B cell (primary cell): Measurements from ENCODE around the gene RECQL. TPM values are rescaled to one million over a fixed set of nuclear protein-coding genes. Genes with fewer than 3 reads are reported as not detected.

Source experiments
- ATAC-seq: fragments of 200-7000 bp; cut with Tn5 transposase; one replicate; pipeline ENCODE4 v1.10.0; 2021; ENCODE audit warnings: low read depth, mild to moderate bottlenecking, moderate number of reproducible peaks, moderate library complexity
- CTCF ChIA-PET: fragments of 350-600 bp; sonication (Branson Sonifier 250); formaldehyde crosslinking; loops from one replicate; lab custom pipeline; 2021; ENCODE audit warnings: antibody characterized with exemption, inconsistent platforms; lab: Charles Lee
- POLR2A ChIA-PET: fragments of 350-600 bp; sonication (Branson Sonifier 250); formaldehyde crosslinking; loops from one replicate; lab custom pipeline; 2021; ENCODE audit warnings: antibody characterized with exemption; lab: Charles Lee
- DNase-seq: peaks from one replicate; pipeline ENCODE4 v3.0.0; 2013
- H2AFZ ChIP-seq: 2 replicates; pipeline ENCODE4 v1.6.1; 2012; ENCODE audit warnings: mild to moderate bottlenecking, low read depth, low read length; ENCODE audit not compliant: insufficient read depth, poor library complexity, severe bottlenecking
- H3K27ac ChIP-seq, 2 donors: 1 replicate in 1 of 2; 2 replicates in 1 of 2; pipeline ENCODE4 v1.5.1; 2012 to 2013; ENCODE audit warnings: low read length in 2 of 2, mild to moderate bottlenecking in 2 of 2, moderate library complexity in 1 of 2
- H3K27me3 ChIP-seq, 4 experiments: fragments of 200-600 bp in 1 of 4; sonication (generic) in 1 of 4; replicated peaks in 1 of 4; 1 replicate in 2 of 4; 2 replicates in 2 of 4; pipeline versions ENCODE4 v1.6.1 to v1.7.0; 2013 to 2016; ENCODE audit warnings: low read length in 3 of 4, mild to moderate bottlenecking in 2 of 4, mixed read lengths in 1 of 4, moderate library complexity in 1 of 4; ENCODE audit not compliant: insufficient read depth in 4 of 4, control insufficient read depth in 3 of 4; ENCODE audit errors: control extremely low read depth in 1 of 4
- H3K36me3 ChIP-seq, 2 experiments: replicated peaks in 1 of 2; 1 replicate in 1 of 2; 2 replicates in 1 of 2; pipeline versions ENCODE4 v1.6.1 to v1.7.1; 2013; ENCODE audit warnings: low read length in 1 of 2; ENCODE audit not compliant: insufficient read depth in 2 of 2, control insufficient read depth in 1 of 2; ENCODE audit errors: control extremely low read depth in 1 of 2, extremely low read depth in 1 of 2
- H3K4me1 ChIP-seq, 2 donors: fragments of 200-600 bp in 1 of 2; sonication (generic) in 1 of 2; 1 replicate in 1 of 2; 2 replicates in 1 of 2; pipeline versions ENCODE4 v1.5.1 to v1.6.1; 2013 to 2017; ENCODE audit warnings: low read length in 2 of 2; ENCODE audit not compliant: control insufficient read depth in 2 of 2, insufficient read depth in 2 of 2
- H3K4me2 ChIP-seq: replicated peaks from 2 replicates; pipeline ENCODE3; 2012; ENCODE audit warnings: mild to moderate bottlenecking, low read depth, low read length; ENCODE audit not compliant: poor library complexity, severe bottlenecking
- H3K4me3 ChIP-seq, 5 experiments: fragments of 200-600 bp in 1 of 5; sonication (generic) in 1 of 5; 1 replicate in 3 of 5; 2 replicates in 2 of 5; pipeline versions ENCODE4 v1.5.1 to v1.7.0; 2011 to 2016; ENCODE audit warnings: low read length in 4 of 5, mild to moderate bottlenecking in 4 of 5, low read depth in 2 of 5, control low read depth in 1 of 5, moderate library complexity in 1 of 5; ENCODE audit not compliant: insufficient read depth in 1 of 5; ENCODE audit errors: control extremely low read depth in 1 of 5, extremely low read depth in 1 of 5
- H3K79me2 ChIP-seq: fragments of 200-600 bp; sonication (generic); one replicate; pipeline ENCODE4 v1.6.0; 2016; ENCODE audit warnings: low read length; ENCODE audit not compliant: control insufficient read depth, insufficient read depth
- H3K9ac ChIP-seq: fragments of 200-600 bp; sonication (generic); 2 replicates; pipeline ENCODE4 v1.6.1; 2017; ENCODE audit warnings: mild to moderate bottlenecking, low read length, moderate library complexity
- H3K9me3 ChIP-seq, 3 donors: one replicate each; pipeline versions ENCODE4 v1.6.1 to v1.7.1; 2013; ENCODE audit warnings: low read length in 2 of 3; ENCODE audit not compliant: control insufficient read depth in 2 of 3, insufficient read depth in 1 of 3; ENCODE audit errors: control extremely low read depth in 1 of 3
- H4K20me1 ChIP-seq: 2 replicates; pipeline ENCODE4 v1.6.0; 2012; ENCODE audit warnings: mild to moderate bottlenecking, low read length; ENCODE audit not compliant: insufficient read depth, control insufficient read depth, poor library complexity, severe bottlenecking
- H3K27ac Mint-ChIP-seq: one replicate; pipeline ENCODE4 v1.8.0; 2021; ENCODE audit warnings: mixed read lengths
- H3K27me3 Mint-ChIP-seq: one replicate; pipeline ENCODE4 v1.8.0; 2021; ENCODE audit warnings: mixed read lengths
- H3K4me1 Mint-ChIP-seq: one replicate; pipeline ENCODE4 v1.8.0; 2021; ENCODE audit warnings: mixed read lengths
- H3K4me3 Mint-ChIP-seq: one replicate; pipeline ENCODE4 v1.8.0; 2021; ENCODE audit warnings: mixed read lengths
- H3K9me3 Mint-ChIP-seq: one replicate; pipeline ENCODE4 v1.8.0; 2022; ENCODE audit warnings: mixed read lengths; ENCODE audit not compliant: insufficient read depth
- CTCF ChIP-seq: fragments of 200-600 bp; IDR thresholded peaks from one replicate; pipeline ENCODE4 v1.8.0; 2022; ENCODE audit warnings: antibody characterized with exemption, mild to moderate bottlenecking
- EZH2 ChIP-seq: IDR thresholded peaks from 2 replicates; pipeline ENCODE4 v1.6.1; 2012; ENCODE audit warnings: borderline replicate concordance, low read depth, mild to moderate bottlenecking, moderate library complexity, low read length; ENCODE audit not compliant: insufficient read depth, poor library complexity, severe bottlenecking
- WGBS: methylation state at CpG from one replicate; pipeline ENCODE4 v1.1.5; 2013; ENCODE audit warnings: missing lambda C conversion rate; ENCODE audit not compliant: insufficient coverage; 5-methylcytosine and 5-hydroxymethylcytosine counted together
- intact Hi-C: fragments of 100-400 bp; cut with micrococcal nuclease; formaldehyde crosslinking; loops from one replicate; pipeline ENCODE4 v1.10.0; 2022
- polyA plus RNA-seq: library from polyadenylated mRNA; depleted of rRNA; stranded (reverse); fragments of >200 nt; gene quantifications from 2 replicates; pipeline ENCODE4 v1.2.3, GENCODE V29; 2012
- total RNA-seq, 2 donors: library from RNA; stranded (reverse); fragments of 120-200 nt in 1 of 2; gene quantifications; 1 replicate in 1 of 2; 2 replicates in 1 of 2; pipeline versions ENCODE4 v1.2.3 to v1.2.4, GENCODE V29; 2013 to 2022

Gene RECQL
- total and polyA plus RNA-seq, 2 donors (not counting 1 experiment from before 2014, with no cell fraction given), result 13.9 to 54.8 TPM

GRCh38 chr12:21438643-21439042 is 62.8 kb downstream of the RECQL start:
- Mint-ChIP-seq H3K27me3 (peaks cover 5% of the 10 kb centered on the region), H3K4me3 (peak overlapping the region; percentile 96), H3K9me3 (no peaks in the 10 kb centered on the region), H3K27ac (no peak overlapping the region), H3K4me1 (peaks cover 26% of the 10 kb centered on the region)
- peaks cover 23% of the 10 kb centered on the region for H4K20me1 ChIP-seq
- H3K4me3 ChIP-seq, result peak overlapping the region in 4 of 5 experiments; percentile 97 to 100 (median 98)
- H3K36me3 ChIP-seq, result peaks cover 7 to 13% of the 10 kb centered on the region in 2 experiments
- WGBS, result 100% methylated on average over 2 of the region's 5 CpGs
- H3K4me2 ChIP-seq, result peak overlapping the region; percentile 80
- H3K4me1 ChIP-seq, result peaks cover 17 to 19% of the 10 kb centered on the region in 2 donors
- intact Hi-C loops, result loop anchor here (5.0 kb wide), 3 partner anchors 724 to 1996 kb away; partner anchors contain the start of gene C2CD5
- no peak for TF ChIP-seq CTCF
- no peak for TF ChIP-seq EZH2
- ATAC-seq, result no peak
- peak overlapping the region; percentile 90 for H2AFZ ChIP-seq
- H3K79me2 ChIP-seq, result peaks cover 49% of the 10 kb centered on the region
- H3K27ac ChIP-seq, result peak overlapping the region in 1 of 2 donors; percentile 90
- peak overlapping the region; percentile 99 for H3K9ac ChIP-seq
- peaks cover 0 to 2% (median 0%) of the 10 kb centered on the region in 4 experiments for H3K27me3 ChIP-seq
- ChIA-PET POLR2A (no interaction called here), CTCF (no interaction called here)
- DNase-seq, result no peak
- no peaks in the 10 kb centered on the region for H3K9me3 ChIP-seq

- H3K36me3 ChIP-seq, result no peaks in the 10 kb centered on the region
- ChIA-PET CTCF (no interaction called here), POLR2A (no interaction called here)
- Mint-ChIP-seq H3K4me3 (no peak overlapping the region), H3K9me3 (no peaks in the 10 kb centered on the region), H3K4me1 (peaks cover 19% of the 10 kb centered on the region), H3K27ac (no peak overlapping the region), H3K27me3 (peaks cover 21% of the 10 kb centered on the region)
- WGBS, result 100% methylated on average over 1 of the region's 2 CpGs
- no peaks in the 10 kb centered on the region for H4K20me1 ChIP-seq
- peaks cover 17 to 18% of the 10 kb centered on the region in 2 donors for H3K4me1 ChIP-seq
- no peak overlapping the region for H3K9ac ChIP-seq
- no peak overlapping the region for H3K4me2 ChIP-seq
- H2AFZ ChIP-seq, result no peak overlapping the region
- H3K9me3 ChIP-seq, result no peaks in the 10 kb centered on the region
- ATAC-seq (no peak), DNase-seq (no peak)
- H3K4me3 ChIP-seq, result no peak overlapping the region
- H3K27me3 ChIP-seq, result peaks cover 0 to 4% (median 0%) of the 10 kb centered on the region in 4 experiments
- H3K27ac ChIP-seq, result no peak overlapping the region
- intact Hi-C loops, result loop anchor here (5.0 kb wide), 3 partner anchors 728 to 1992 kb away; partner anchors contain the start of gene C2CD5
- H3K79me2 ChIP-seq, result peaks cover 20% of the 10 kb centered on the region
- TF ChIP-seq CTCF (no peak), EZH2 (no peak)
Observed at GRCh38 chr12:21434699-21435098, 66.7 kb downstream of the RECQL start.
